ENCODE measurements around the gene NDUFB10. TPM values are rescaled to one million over a fixed set of nuclear protein-coding genes. Genes with fewer than 3 reads are reported as not detected.

NDUFB10 gene
- total RNA-seq, 1 experiment from 2014 or later: 287 TPM

- no peak for TF ChIP-seq CTCF (IDR thresholded peaks at IDR 0.05)
- TF ChIP-seq TCF7L2 (IDR thresholded peaks at IDR 0.05; ENCODE audit: low read depth, low read length): no peak
- no peak for TF ChIP-seq SIN3A (IDR thresholded peaks at IDR 0.05; ENCODE audit: borderline replicate concordance, insufficient read depth, low read depth, low read length)
- TF ChIP-seq POLR2AphosphoS5 (IDR thresholded peaks at IDR 0.05; ENCODE audit: low read depth, low read length): no peak
- TF ChIP-seq REST (IDR thresholded peaks at IDR 0.05; ENCODE audit: insufficient read depth in 1 of 2, low read depth in 2 of 2, low read length in 1 of 2): no peak
- no TSS peak for BruUV-seq (replicated peaks)
- peak overlapping the region; percentile 73 to 76 for H3K4me3 ChIP-seq (ENCODE audit: low read depth in 2 of 2, low read length in 2 of 2)
- intact Hi-C loops (cut with micrococcal nuclease; ENCODE audit: unreplicated experiment) (no loop called here), in situ Hi-C loops (cut with HindIII; ENCODE audit: low pct_unique_long_range_greater_than_20kb, low sequenced_read_pairs) (no loop called here)
- no peak for DNase-seq (ENCODE audit: low read depth, low spot score)
- H3K4me1 ChIP-seq (ENCODE audit: control insufficient read depth, insufficient read depth, low read length): peaks cover 48% of the 10 kb centered on the region
- POLR2A ChIA-PET: interaction anchor here (0.6 kb wide), 1 partner anchor 166 kb away, joined by 3 read pairs; no protein-coding TSS in a partner anchor
- H3K36me3 ChIP-seq (ENCODE audit: control insufficient read depth, insufficient read depth, low read length): peaks cover 9% of the 10 kb centered on the region; the same call in 1 of the 2 replicates
- H3K27me3 ChIP-seq (ENCODE audit: control insufficient read depth, insufficient read depth, low read length): no peaks in the 10 kb centered on the region
- no peak for ATAC-seq
- CTCF ChIA-PET: no interaction called here
- peak overlapping the region; percentile 92 for H3K27ac ChIP-seq (ENCODE audit: low read length)
- no peaks in the 10 kb centered on the region for H3K9me3 ChIP-seq (ENCODE audit: control insufficient read depth, insufficient read depth, low read depth, low read length)
Measured at GRCh38 chr16:1985466-1986150, 26.3 kb downstream of the NDUFB10 start.

- Histone ChIP-seq H3K27ac (ENCODE audit: low read length) (no peak overlapping the region), H3K9me3 (ENCODE audit: control insufficient read depth, insufficient read depth, low read depth, low read length) (no peaks in the 10 kb centered on the region), H3K4me3 (ENCODE audit: low read depth in 2 of 2, low read length in 2 of 2) (no peak overlapping the region), H3K36me3 (ENCODE audit: control insufficient read depth, insufficient read depth, low read length) (peaks cover 9% of the 10 kb centered on the region; the same call in 1 of the 2 replicates), H3K27me3 (ENCODE audit: control insufficient read depth, insufficient read depth, low read length) (no peaks in the 10 kb centered on the region), H3K4me1 (ENCODE audit: control insufficient read depth, insufficient read depth, low read length) (peaks cover 37% of the 10 kb centered on the region)
- no peak for DNase-seq (ENCODE audit: low read depth, low spot score)
- ATAC-seq: no peak
- no TSS peak for BruUV-seq (replicated peaks)
- intact Hi-C loops (cut with micrococcal nuclease; ENCODE audit: unreplicated experiment): no loop called here
- ChIA-PET POLR2A (interaction anchor here (0.8 kb wide), 1 partner anchor 9 kb away, joined by 3 read pairs; no protein-coding TSS in a partner anchor), CTCF (interaction anchor here (0.6 kb wide), 1 partner anchor 69 kb away, joined by 4 read pairs; no protein-coding TSS in a partner anchor)
- in situ Hi-C loops (cut with HindIII; ENCODE audit: low pct_unique_long_range_greater_than_20kb, low sequenced_read_pairs): no loop called here
- TF ChIP-seq SIN3A (IDR thresholded peaks at IDR 0.05; ENCODE audit: borderline replicate concordance, insufficient read depth, low read depth, low read length) (no peak), TCF7L2 (IDR thresholded peaks at IDR 0.05; ENCODE audit: low read depth, low read length) (no peak), CTCF (IDR thresholded peaks at IDR 0.05) (no peak)
Measured at GRCh38 chr16:1987198-1987597, 27.9 kb downstream of the NDUFB10 start.
